ENCODE measurements around the gene EPB41L4A.
"Not testable (repeated sequence)": the region's sequence is repeated elsewhere in the genome, so short reads cannot be mapped to it uniquely, and the experiment has no call there.

Gene EPB41L4A

DNA sequence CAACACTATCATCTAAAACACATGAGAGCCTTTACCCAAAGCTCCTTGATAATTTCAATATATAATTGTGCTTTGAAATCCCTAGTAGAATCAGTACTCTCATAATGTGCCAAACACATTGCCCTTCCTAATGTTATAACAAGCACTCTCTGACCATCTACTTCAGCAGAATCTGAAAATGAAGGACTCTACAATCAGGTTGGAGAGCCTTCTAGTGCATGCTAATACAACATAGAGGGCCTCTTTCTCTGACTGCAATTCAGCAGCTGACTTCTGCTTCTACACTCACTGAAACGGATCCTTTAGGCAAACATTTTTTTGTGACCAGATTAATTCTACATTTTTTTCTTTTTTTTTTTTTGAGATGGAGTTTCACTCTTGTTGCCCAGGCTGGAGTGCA is 155.6 kb downstream of the EPB41L4A start:
- in situ Hi-C loops (cut with HindIII; ENCODE audit: low sequenced_read_pairs) = no loop called here

DNA sequence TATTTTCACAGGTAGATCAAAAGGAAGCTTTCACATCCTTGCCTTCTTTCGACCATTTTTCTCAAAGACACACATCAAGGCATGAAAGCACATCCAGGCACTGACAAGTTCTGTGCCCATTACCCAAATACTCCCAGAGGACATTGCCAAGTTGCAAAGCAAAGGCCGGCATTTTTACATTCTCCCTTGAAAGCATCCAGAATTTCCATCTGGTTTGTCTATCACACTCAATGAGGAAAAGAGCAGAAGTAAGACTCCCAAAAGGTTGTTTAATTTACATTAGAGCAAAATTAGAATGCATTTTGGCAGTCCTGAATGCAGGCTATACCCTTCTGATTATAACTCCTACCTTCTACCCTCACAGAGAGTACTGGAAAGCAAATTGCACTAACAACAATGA is 160.5 kb downstream of the EPB41L4A start:
- in situ Hi-C loops (cut with HindIII; ENCODE audit: low sequenced_read_pairs) = no loop called here

DNA sequence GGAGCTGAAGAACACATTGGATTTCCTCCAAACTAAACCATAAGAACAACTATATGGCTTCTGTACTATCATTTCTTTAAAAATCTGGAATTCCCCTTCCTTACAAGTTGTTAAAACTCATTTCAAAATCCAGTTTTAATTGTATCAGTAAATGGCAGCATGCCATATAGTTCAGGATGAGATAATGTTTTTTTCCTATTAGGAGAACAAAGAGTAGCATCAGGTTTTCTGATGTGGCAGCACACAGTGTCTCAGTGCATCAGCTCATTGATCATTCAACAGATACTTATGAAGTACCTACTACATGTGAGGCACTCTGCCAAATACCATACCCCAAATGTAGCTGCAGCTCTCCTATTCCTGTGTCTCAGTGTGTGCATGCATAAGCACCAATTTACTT is 161.1 kb downstream of the EPB41L4A start:
- in situ Hi-C loops (cut with HindIII; ENCODE audit: low sequenced_read_pairs) = no loop called here

GRCh38 chr5:112257005-112257404 is 162.1 kb downstream of the EPB41L4A start:
- in situ Hi-C loops (cut with HindIII; ENCODE audit: low sequenced_read_pairs) = no loop called here

GRCh38 chr5:112254303-112254702 is 164.8 kb downstream of the EPB41L4A start:
- in situ Hi-C loops (cut with HindIII; ENCODE audit: low sequenced_read_pairs) = no loop called here

DNA sequence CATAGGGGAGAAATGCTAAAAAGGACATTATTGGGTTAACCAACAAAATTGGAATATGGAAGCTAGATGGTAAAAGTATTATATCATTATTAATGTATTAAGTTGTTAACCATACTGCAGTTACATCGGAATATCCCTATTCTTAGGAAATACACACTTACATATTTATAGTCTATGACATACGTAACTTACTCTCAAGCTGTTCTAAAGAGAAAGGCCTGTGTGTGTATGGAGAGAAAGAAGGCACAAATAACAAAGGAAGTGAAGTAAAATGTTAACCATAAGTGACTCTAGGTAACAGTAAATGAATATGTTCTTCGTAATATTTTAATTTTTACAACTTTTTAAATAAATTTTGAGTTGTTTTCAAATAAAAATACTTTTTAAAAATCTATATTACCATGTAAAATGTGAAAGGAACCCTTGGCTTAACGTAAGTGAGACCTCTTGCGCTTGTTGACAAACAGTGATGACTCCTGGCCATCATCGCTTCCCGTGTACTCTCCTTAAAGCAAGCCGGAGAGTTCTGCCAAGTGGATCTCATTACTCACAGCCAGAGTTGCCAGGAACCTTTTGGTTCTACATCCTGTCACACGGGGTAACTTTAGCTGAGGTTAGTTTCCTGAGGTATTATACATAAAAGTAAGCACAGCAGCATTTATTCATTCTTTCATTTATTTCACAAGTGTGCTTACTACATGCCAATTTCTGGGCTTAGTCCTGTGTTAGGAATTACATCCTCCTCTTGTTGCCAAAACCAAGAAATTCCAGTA is 165.4 kb downstream of the EPB41L4A start:
- in situ Hi-C loops (cut with HindIII; ENCODE audit: low sequenced_read_pairs) = no loop called here

- in situ Hi-C loops (cut with HindIII; ENCODE audit: low sequenced_read_pairs) = no loop called here
Observed at GRCh38 chr5:112250551-112250950, 168.5 kb downstream of the EPB41L4A start.

- in situ Hi-C loops (cut with HindIII; ENCODE audit: low sequenced_read_pairs) = no loop called here
Observed at GRCh38 chr5:112248623-112249022, 170.5 kb downstream of the EPB41L4A start.

DNA sequence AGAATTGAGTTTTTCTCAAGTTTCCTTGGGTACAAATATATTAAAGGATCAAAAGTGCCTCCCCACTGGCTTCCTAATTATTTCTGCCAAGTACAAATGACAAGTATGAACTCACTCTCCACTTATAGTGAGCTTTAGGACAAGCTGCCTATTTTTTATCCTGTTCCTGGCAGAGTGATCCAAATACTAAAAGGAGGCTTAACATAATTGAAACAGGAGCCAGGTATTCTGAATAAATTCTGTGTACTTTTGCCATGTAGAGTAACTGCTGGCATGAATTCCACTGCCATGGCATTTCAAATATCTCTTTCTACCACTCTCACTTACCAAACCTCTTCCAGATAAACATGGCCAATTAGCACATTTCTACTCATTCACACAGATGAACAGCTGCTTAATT is 171.1 kb downstream of the EPB41L4A start:
- in situ Hi-C loops (cut with HindIII; ENCODE audit: low sequenced_read_pairs) = no loop called here

DNA sequence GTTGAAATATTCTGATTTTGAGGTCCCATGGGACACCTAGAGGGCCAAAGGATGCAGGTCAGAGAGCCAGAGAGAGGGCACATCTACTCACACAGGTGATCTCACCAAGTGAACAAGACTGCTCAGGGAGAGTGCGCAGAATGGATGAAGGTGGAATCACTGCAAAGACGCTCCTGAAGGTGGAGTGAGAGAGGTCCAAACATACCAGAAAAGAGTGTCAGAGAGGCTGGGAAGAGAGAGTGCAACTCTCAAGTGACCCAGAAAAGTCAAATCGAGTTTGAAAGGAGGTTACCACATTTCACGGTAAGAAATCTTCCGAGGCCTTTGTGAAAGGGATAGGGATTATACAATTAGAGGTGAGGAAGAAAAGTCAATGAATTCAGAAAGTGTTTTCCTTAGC is 173.4 kb downstream of the EPB41L4A start:
- in situ Hi-C loops (cut with HindIII; ENCODE audit: low sequenced_read_pairs) = no loop called here

- in situ Hi-C loops (cut with HindIII; ENCODE audit: low sequenced_read_pairs) = no loop called here
Observed at GRCh38 chr5:112239996-112240395, 179.1 kb downstream of the EPB41L4A start.

GRCh38 chr5:112238473-112238872 is 180.6 kb downstream of the EPB41L4A start:
- in situ Hi-C loops (cut with HindIII; ENCODE audit: low sequenced_read_pairs) = no loop called here

DNA sequence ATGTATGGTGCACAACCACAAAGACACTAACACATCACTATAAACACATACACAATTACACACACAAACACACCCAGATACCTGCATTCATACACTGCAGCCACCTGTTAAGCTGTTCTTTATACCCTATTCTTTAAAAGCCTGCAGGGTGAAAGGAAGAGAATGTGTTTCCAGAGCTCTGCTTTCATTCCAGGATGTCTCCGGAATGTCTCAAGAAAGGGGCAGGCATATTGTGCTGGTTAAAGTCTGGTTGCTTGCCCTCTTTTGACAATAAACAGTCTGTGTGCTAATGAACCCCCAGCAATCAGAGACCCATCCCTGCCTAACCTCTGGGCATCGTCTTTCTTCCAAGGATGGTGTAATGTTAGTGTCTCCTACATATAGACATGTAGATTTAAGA is 181.6 kb downstream of the EPB41L4A start:
- in situ Hi-C loops (cut with HindIII; ENCODE audit: low sequenced_read_pairs) = no loop called here

- in situ Hi-C loops (cut with HindIII; ENCODE audit: low sequenced_read_pairs) = no loop called here
Observed at GRCh38 chr5:112234000-112234399, 185.1 kb downstream of the EPB41L4A start.

- in situ Hi-C loops (cut with HindIII; ENCODE audit: low sequenced_read_pairs) = no loop called here
Observed at GRCh38 chr5:112232667-112233066, 186.4 kb downstream of the EPB41L4A start.

GRCh38 chr5:112230606-112231005 is 188.5 kb downstream of the EPB41L4A start:
- in situ Hi-C loops (cut with HindIII; ENCODE audit: low sequenced_read_pairs) = no loop called here

DNA sequence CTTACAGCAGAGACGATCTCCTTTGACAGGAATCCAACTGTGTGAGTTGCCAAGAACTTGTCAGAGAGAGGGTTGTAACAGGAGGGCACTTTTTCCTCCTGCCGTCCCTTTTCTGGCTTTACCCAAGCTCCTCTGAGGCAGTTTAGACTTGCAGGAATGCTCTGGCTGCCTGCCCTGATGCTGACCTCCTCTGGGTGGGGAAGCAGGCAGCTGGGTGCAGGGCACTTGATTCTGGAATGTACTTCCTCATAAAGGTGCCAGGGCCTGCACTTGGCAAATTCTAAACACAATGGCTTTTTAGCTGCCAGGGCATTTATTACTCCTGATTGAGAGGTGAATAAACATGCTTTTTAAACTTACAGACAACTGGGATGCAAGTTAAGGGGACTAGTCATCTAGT is 190.4 kb downstream of the EPB41L4A start:
- in situ Hi-C loops (cut with HindIII; ENCODE audit: low sequenced_read_pairs) = no loop called here

GRCh38 chr5:112227911-112228631 is 191.0 kb downstream of the EPB41L4A start:
- in situ Hi-C loops (cut with HindIII; ENCODE audit: low sequenced_read_pairs) = no loop called here

- in situ Hi-C loops (cut with HindIII; ENCODE audit: low sequenced_read_pairs) = no loop called here
Observed at GRCh38 chr5:112226215-112226614, 192.9 kb downstream of the EPB41L4A start.

DNA sequence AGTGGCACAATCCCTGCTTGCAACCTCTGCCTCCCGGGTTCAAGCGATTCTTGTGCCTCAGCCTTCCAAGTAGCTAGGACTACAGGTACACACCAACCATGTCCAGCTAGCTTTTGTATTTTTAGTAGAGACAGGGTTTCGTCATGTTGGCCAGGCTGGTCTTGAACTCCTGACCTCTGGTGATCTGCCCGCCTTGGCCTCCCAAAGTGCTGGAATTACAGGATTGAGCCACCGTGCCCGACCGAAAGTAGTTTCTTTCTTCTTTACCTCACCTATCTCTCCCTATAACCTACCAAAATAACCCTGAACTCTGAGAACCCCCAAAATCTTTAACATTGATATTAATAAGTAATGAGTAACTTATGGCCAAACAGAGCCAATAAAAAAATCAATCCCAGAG is 196.1 kb downstream of the EPB41L4A start:
- in situ Hi-C loops (cut with HindIII; ENCODE audit: low sequenced_read_pairs) = not testable (repeated sequence)

- in situ Hi-C loops (cut with HindIII; ENCODE audit: low sequenced_read_pairs) = no loop called here
Observed at GRCh38 chr5:112221128-112221527, 197.9 kb downstream of the EPB41L4A start.

GRCh38 chr5:112219000-112219399 is 200.1 kb downstream of the EPB41L4A start:
- in situ Hi-C loops (cut with HindIII; ENCODE audit: low sequenced_read_pairs) = no loop called here
